KOPT-K1 (cell line): Measurements from ENCODE around the gene SLC25A21.

Experiments
- H3K27ac ChIP-seq: fragments of 200-600 bp; sonication (generic); 2 replicates; pipeline ENCODE4 v1.5.1; 2016; ENCODE audit warnings: antibody characterized with exemption, mild to moderate bottlenecking, low read depth, low read length; ENCODE audit not compliant: poor library complexity, severe bottlenecking
- H3K36me3 ChIP-seq: fragments of 200-600 bp; sonication (generic); 2 replicates; pipeline ENCODE4 v1.5.1; 2017; ENCODE audit warnings: antibody characterized with exemption, mild to moderate bottlenecking, low read length, moderate library complexity; ENCODE audit not compliant: insufficient read depth
- H3K9me3 ChIP-seq: fragments of 200-600 bp; sonication (generic); 2 replicates; pipeline ENCODE4 v1.5.1; 2017; ENCODE audit warnings: antibody characterized with exemption, low read length, mild to moderate bottlenecking; ENCODE audit not compliant: insufficient read depth, poor library complexity, severe bottlenecking

Gene SLC25A21

DNA sequence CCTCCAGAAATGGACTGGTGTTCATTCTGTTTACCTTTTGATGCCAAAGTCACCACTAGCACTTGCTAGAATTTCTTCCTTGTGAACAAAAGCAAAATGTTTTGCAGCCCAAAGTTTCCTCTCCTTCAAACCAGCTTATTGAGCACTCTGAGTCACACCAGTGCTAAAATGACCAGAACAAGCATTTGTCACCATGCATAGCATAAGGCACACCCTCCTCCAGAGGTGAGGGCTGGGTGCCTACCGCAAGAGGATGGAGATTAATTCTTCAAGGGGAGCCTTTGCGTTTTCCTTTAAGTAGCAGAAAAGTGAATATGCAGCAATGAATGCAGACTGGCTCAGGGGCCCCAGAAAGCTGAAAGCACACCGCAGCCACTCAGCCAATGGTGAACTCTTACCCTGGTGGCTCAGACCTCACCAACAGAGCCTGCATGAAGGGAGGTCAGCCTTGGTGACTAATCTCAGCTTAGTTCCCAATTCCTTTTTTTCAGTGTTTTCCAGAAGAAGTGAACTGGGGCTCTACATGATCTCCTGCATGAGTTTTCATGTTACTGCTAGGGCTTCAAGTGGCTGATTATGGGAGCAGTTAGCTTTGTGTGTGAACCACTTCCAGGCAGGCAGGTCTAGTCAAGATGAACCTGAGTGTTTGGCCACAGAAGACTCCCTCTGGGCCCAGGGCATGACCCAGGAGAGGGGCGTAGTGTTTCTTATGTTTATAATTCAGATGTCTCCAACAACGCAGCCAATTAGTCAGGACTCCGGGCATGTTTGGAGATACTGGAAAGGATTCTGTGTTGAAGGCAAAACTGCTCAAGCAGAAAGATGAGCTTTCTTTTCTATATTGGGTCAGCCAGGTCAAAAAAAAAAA lies 414.4 kb downstream of the SLC25A21 start:
- no peaks in the 10 kb centered on the region for H3K36me3 ChIP-seq

DNA sequence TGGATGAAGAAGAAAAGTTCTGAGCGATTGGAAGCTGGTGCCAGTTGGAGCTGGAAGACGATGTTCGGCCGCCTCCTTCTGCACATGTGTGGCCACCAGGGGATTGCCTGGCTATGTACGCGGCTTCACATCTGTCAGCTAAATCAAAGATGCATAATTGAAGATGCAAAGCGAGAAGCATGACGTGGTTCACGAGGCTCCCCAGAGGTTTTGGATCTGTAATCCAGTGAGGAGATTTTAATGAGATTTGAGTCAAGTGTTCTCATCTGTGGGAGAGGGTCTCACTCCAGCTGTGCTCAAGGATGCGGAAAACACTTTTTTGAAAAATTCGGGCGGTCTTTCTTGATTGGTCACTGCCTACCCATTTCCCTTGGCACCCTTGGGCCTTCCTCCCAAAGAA lies 416.2 kb downstream of the SLC25A21 start:
- no peak overlapping the region for H3K27ac ChIP-seq
- no peaks in the 10 kb centered on the region for H3K36me3 ChIP-seq
- peaks cover 18% of the 10 kb centered on the region for H3K9me3 ChIP-seq

More for the DNA sequence above, 414.4 kb downstream of the SLC25A21 start:
- Histone ChIP-seq H3K27ac (no peak overlapping the region), H3K9me3 (peaks cover 10% of the 10 kb centered on the region)

DNA sequence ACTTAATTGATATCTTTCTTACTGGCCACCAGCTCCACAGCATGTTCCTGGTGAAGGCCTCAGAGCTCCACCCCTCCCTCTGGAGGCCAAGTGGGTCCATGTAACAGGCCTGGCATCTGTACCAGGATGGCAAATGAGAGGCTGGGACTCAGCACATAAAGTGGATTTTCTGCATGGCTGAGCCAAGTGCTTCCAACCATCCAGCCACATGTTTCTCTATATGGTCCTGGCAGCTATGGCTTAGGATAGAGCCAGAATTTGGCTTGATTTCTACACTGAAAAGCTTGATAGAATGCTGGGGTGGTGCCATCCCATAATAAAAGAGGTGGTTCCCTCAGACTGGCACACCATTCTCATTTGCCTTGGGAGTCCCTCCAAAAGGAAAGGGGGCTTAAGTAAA lies 416.6 kb downstream of the SLC25A21 start:
- H3K36me3 ChIP-seq = no peaks in the 10 kb centered on the region
- H3K9me3 ChIP-seq = peaks cover 18% of the 10 kb centered on the region
- no peak overlapping the region for H3K27ac ChIP-seq

DNA sequence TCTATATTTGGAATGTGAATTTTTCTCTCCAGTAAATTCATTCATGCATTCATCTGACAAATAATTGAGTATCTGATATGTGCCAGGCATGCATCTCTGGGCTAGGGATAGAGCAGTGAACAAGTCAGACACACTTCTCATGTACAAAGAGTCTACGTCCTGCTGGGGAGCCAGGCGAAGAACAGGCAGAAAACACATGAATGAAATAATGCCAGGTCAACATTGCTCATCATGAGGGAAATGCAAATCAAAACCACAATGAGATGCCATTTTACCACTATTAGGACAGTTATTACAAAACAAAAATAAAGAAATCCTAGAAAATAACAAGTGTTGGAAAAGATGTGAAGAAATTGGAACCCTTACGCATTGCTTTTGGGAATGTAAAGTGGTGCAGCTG lies 420.5 kb downstream of the SLC25A21 start:
- peaks cover 18% of the 10 kb centered on the region for H3K9me3 ChIP-seq
- no peak overlapping the region for H3K27ac ChIP-seq
- no peaks in the 10 kb centered on the region for H3K36me3 ChIP-seq

DNA sequence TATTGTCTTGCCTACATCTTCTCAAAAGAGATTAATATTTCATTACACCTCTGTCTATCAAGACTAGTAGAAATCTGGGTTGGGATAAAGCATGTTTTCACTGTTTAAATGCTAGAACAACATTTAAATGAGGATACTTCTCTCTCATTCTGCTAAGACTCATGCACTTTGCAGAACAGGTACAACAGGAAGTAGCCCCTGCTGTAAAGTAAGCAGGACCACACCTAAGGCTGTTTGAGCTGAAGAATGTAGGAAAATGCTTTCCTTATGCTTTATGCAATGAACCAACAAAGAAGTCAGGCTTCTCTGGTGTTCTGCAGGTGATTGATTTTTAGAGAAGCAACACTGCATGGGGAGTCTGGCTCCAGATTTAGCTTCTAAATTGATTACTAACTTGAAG lies 421.3 kb downstream of the SLC25A21 start:
- Histone ChIP-seq H3K9me3 (peaks cover 18% of the 10 kb centered on the region), H3K27ac (no peak overlapping the region), H3K36me3 (no peaks in the 10 kb centered on the region)

DNA sequence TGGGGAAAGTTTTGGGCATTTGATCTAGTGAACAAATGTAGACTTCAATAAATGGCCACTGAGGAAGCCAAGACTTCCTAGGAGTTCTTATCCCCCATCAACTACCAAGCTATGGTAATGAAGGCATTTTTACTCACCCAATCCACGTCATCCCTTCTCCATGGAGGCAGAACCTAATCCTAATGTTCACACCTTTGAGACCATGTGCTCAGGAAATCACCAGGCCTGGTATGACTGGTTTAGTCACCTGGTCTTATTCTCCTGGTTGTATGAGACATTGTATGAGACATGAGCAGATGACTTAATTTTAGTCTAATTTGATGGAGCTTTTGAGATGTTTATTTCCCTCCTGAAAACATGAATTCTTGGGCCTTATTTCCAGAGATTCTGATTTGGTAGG lies 422.2 kb downstream of the SLC25A21 start:
- Histone ChIP-seq H3K36me3 (no peaks in the 10 kb centered on the region), H3K27ac (no peak overlapping the region), H3K9me3 (peaks cover 18% of the 10 kb centered on the region)

DNA sequence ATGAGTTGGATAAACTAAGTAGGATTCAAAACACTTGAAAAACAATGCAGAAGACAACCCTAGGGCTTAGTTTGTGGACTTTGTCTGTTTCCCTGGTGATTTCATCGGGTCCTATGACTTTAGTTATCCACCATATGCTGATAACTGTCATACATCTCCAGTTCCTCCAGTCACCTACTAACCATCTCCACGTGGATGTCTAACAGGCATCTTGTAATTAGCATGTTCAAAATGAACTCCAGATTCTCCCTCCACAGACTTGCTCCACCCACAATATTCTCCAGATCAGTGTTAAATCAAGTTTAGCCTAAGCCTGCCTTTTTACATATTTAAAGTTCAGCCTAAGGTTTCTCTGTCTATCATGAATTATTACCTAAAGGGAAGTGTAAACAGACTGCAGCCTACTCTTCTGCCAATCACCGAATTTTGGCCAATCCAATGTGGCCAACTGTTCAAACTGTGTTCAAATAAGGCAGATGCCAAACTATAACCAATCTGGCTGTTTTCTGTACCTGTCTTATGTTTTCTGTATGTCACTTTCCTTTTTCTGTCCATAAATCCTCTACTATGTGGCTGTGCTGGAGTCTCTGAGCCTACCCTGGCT lies 423.7 kb downstream of the SLC25A21 start:
- Histone ChIP-seq H3K36me3 (no peaks in the 10 kb centered on the region), H3K9me3 (peaks cover 27% of the 10 kb centered on the region), H3K27ac (no peak overlapping the region)

DNA sequence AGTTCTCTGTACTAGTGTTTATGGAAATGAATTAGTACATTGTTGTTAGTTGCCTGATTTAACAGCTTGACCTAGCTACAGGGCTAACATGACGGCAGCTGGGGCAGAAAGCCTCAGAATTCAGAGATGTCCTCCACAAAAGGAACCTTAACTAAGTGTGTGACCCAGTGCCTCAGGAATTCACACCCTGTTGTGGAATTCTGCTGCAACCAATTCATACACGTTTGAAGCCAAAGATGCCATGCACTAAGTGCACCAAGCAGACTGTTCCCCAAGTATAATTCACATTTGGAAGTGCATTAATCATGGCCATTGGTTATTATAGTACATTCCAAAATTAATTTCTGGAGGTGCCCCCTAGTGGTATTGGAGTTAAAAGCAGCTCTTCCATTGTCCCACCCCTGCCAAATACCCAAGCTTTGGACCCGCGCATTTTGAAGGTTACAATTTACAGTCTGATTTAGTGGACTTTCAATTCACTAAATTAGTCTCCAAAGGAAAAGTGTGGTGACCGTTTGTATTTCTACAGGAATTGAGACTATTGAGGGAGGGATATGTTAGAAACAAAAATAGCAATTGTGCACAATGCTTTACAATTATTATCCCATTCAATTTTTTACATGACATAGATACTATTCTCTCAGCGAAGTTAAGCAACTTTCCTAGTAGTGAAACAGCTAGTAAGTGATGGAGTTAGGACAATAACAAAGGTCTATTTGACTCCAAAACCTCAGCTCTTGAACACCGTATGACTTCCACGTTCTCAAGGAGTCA lies 424.8 kb downstream of the SLC25A21 start:
- H3K36me3 ChIP-seq = no peaks in the 10 kb centered on the region
- peaks cover 16% of the 10 kb centered on the region for H3K9me3 ChIP-seq
- no peak overlapping the region for H3K27ac ChIP-seq

DNA sequence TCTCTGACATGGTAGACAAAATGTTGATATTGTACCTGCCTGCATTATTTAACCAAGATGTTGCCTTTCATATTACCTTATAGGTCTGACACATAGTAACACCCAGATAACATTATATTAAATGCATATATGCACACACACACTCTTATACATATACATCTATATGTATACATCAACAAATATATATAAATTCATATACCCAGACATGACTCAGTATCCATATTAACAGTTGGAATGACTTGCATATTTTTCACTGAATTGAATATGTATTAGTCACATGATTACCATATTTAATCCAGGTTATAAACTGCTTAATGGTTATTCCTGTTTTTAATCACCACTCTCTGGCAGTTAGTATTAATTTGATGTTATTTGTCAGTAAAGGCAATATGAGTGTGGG lies 425.5 kb downstream of the SLC25A21 start:
- Histone ChIP-seq H3K9me3 (peaks cover 12% of the 10 kb centered on the region), H3K27ac (no peak overlapping the region), H3K36me3 (no peaks in the 10 kb centered on the region)

DNA sequence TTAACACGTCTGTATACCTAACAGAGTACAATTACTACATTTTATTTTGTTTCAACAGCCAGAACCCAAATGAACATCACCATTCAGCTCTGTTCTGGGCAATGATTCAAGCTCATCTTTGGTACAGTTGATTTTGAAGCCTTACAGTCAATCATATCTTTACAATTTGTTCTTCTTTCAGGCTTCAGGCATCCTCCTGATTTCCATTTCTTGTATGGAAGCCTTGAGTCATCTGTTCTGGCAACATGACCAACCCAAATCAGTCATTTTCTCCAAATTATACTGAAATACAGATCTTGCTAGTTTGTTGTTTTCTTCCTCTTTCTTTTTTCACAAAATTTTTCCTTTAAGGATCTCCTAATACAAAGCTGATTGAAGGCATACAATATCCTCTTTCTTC lies 430.5 kb downstream of the SLC25A21 start:
- H3K9me3 ChIP-seq = peaks cover 12% of the 10 kb centered on the region
- H3K27ac ChIP-seq = no peak overlapping the region
- H3K36me3 ChIP-seq = no peaks in the 10 kb centered on the region

DNA sequence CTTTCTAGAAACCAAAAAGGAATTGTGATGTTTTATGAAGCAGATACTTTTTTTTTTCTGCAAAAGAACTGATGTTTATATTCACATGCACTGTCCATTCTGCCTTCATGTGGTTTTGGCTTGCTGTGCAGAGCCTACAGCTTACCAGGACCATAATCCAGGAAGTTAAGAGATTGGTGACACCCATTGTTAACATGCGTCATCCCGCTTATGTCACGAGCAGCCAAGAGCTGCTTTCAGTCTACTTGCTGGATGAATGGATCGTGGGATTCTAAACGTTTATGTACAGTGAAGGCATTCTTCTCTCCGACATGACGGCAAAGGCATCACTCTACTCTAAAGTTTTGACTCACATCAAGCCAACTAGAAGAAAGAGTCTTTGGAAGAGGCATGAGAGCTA lies 434.1 kb downstream of the SLC25A21 start:
- no peak overlapping the region for H3K27ac ChIP-seq

DNA sequence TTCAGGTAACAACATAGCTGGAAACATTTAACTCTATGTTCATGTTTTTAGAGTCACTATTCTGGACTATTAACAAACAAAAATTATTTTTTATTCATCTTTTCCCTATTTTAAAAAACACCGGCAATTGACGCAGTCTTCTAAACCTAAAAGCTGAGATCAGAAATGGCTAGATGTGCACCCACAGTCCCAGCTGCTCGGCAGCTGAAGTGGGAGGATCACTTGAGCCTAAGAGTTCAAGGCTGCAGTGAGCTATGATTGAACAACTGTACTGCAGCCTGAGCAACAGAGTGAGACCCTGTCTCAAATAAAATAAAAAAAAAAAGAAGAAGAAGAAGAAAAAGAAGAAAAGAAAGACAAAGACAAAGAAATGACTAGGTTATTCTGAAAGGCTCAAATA lies 446.3 kb downstream of the SLC25A21 start:
- H3K9me3 ChIP-seq = no peaks in the 10 kb centered on the region

More for the DNA sequence above, 434.1 kb downstream of the SLC25A21 start:
- Histone ChIP-seq H3K9me3 (no peaks in the 10 kb centered on the region), H3K36me3 (no peaks in the 10 kb centered on the region)

DNA sequence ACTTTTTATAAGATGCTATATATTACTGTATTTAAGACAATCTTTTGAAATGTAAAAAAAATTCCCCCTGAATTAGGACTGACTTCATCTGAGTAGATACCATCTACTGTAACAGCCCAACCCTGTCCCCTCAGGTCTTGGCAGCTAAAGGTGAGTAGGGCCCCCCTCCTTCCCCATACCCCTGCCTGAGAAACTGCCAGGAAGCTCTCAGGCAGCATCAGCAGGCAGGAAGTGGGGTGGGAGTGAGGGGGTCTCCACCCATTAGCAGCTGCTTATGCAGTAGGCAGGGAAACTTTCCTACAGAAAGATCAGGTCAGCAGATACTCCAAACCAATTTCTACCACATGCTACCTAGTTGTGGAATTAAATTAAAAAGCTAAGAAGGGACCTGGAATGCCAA lies 448.2 kb downstream of the SLC25A21 start:
- H3K27ac ChIP-seq = peak overlapping the region; percentile 61
- H3K36me3 ChIP-seq = no peaks in the 10 kb centered on the region
- H3K9me3 ChIP-seq = no peaks in the 10 kb centered on the region

More for the DNA sequence above, 446.3 kb downstream of the SLC25A21 start:
- H3K27ac ChIP-seq = peak overlapping the region; percentile 61
- no peaks in the 10 kb centered on the region for H3K36me3 ChIP-seq

DNA sequence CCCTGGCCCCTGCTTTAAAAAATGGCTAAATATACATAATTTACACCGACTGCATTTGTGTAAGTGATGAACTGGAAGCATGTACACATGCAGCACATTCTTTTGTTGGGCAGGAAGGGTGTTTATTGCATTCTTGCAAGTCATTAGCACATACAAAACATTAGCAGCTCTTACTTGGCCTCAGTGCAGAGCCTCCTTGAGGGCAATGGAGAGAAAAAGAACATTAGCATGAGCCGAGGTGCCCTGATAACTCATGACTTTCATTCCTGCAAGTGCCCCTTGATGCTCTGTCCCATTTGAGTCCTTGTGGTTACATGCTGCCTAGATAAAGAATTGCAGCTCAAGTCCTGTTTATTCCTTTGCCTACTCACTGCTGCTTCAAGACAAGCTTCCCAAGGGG lies 448.9 kb downstream of the SLC25A21 start:
- no peaks in the 10 kb centered on the region for H3K9me3 ChIP-seq
- H3K36me3 ChIP-seq = no peaks in the 10 kb centered on the region
- peak overlapping the region; percentile 61 for H3K27ac ChIP-seq

DNA sequence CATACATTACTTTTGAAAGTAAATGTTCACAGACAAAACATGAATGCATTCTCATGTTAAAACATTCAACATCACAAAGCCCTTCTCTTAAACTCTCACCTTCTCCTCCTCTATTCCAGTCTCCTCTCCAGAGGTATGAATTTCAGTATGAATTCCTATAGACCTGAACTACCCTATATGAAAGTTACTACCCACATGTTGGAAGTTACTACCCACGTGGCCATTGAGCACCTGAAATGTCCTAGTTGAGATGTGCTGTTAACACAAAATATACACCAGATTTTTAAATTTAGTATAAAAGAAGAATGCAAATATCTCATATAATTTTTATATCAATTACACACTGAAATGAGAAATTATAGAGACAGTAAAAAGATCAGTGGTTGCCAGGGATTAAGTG lies 450.5 kb downstream of the SLC25A21 start:
- Histone ChIP-seq H3K9me3 (no peaks in the 10 kb centered on the region), H3K27ac (no peak overlapping the region), H3K36me3 (no peaks in the 10 kb centered on the region)
